ENCODE data around the gene GABRD.
"Not testable (repeated sequence)": the region's sequence is repeated elsewhere in the genome, so short reads cannot be mapped to it uniquely, and the experiment has no call there.

The GABRD gene

GRCh38 chr1:2019172-2019543 is at the start of gene GABRD:
Gene GABRD, plus strand, starts transcription at chr1:2019345. Its CDS starts 79 bp downstream, at chr1:2019424.
- no peak for DNase-seq (ENCODE audit: extremely low read depth in 1 of 2, low read depth in 1 of 2)

- no peak for DNase-seq (ENCODE audit: extremely low read depth in 1 of 2, low read depth in 1 of 2)
Observed at GRCh38 chr1:1969505-1969900, 49.6 kb upstream of the GABRD start.

- DNase-seq (ENCODE audit: extremely low read depth in 1 of 2, low read depth in 1 of 2) = no peak
Observed at GRCh38 chr1:1969953-1970716, 49.0 kb upstream of the GABRD start.

GRCh38 chr1:1971017-1971416 is 48.1 kb upstream of the GABRD start:
- DNase-seq (ENCODE audit: extremely low read depth in 1 of 2, low read depth in 1 of 2) = no peak

- DNase-seq (ENCODE audit: extremely low read depth in 1 of 2, low read depth in 1 of 2) = no peak
Observed at GRCh38 chr1:1971688-1972087, 47.5 kb upstream of the GABRD start.

GRCh38 chr1:1972976-1973715 is 46.0 kb upstream of the GABRD start:
- no peak for DNase-seq (ENCODE audit: extremely low read depth in 1 of 2, low read depth in 1 of 2)

GRCh38 chr1:1973716-1974642 is 45.2 kb upstream of the GABRD start:
- DNase-seq (ENCODE audit: extremely low read depth in 1 of 2, low read depth in 1 of 2) = no peak

- no peak for DNase-seq (ENCODE audit: extremely low read depth in 1 of 2, low read depth in 1 of 2)
Observed at GRCh38 chr1:1974834-1975233, 44.3 kb upstream of the GABRD start.

- no peak for DNase-seq (ENCODE audit: extremely low read depth in 1 of 2, low read depth in 1 of 2)
Observed at GRCh38 chr1:1975535-1975934, 43.6 kb upstream of the GABRD start.

GRCh38 chr1:1976031-1976430 is 43.1 kb upstream of the GABRD start:
- no peak for DNase-seq (ENCODE audit: extremely low read depth in 1 of 2, low read depth in 1 of 2)

- no peak for DNase-seq (ENCODE audit: extremely low read depth in 1 of 2, low read depth in 1 of 2)
Observed at GRCh38 chr1:1978108-1978507, 41.0 kb upstream of the GABRD start.

GRCh38 chr1:1978690-1979481 is 40.3 kb upstream of the GABRD start:
- not testable (repeated sequence) for DNase-seq (ENCODE audit: extremely low read depth in 1 of 2, low read depth in 1 of 2)

GRCh38 chr1:1979482-1980165 is 39.5 kb upstream of the GABRD start:
- no peak for DNase-seq (ENCODE audit: extremely low read depth in 1 of 2, low read depth in 1 of 2)

GRCh38 chr1:1980467-1981141 is 38.5 kb upstream of the GABRD start:
- no peak for DNase-seq (ENCODE audit: extremely low read depth in 1 of 2, low read depth in 1 of 2)

GRCh38 chr1:1981142-1981500 is 38.0 kb upstream of the GABRD start:
- DNase-seq (ENCODE audit: extremely low read depth in 1 of 2, low read depth in 1 of 2) = no peak

- DNase-seq (ENCODE audit: extremely low read depth in 1 of 2, low read depth in 1 of 2) = not testable (repeated sequence)
Observed at GRCh38 chr1:1981631-1982327, 37.4 kb upstream of the GABRD start.

GRCh38 chr1:1982379-1983232 is 36.5 kb upstream of the GABRD start:
- no peak for DNase-seq (ENCODE audit: extremely low read depth in 1 of 2, low read depth in 1 of 2)

- no peak for DNase-seq (ENCODE audit: extremely low read depth in 1 of 2, low read depth in 1 of 2)
Observed at GRCh38 chr1:1984560-1985070, 34.5 kb upstream of the GABRD start.
